HG02798 (cell line): Measurements from ENCODE around the gene PRR3.

Source experiments
- ATAC-seq: cut with Tn5 transposase; IDR thresholded peaks from one replicate; pipeline ENCODE4 v1.9.1; 2021; ENCODE audit warnings: mild to moderate bottlenecking; ENCODE audit not compliant: unreplicated experiment, poor library complexity

The PRR3 gene

GRCh38 chr6:30610065-30610464 lies 53.0 kb downstream of the PRR3 start:
- no peak for ATAC-seq

- no peak for ATAC-seq
Measured at GRCh38 chr6:30611150-30611855, 54.2 kb downstream of the PRR3 start.

GRCh38 chr6:30611856-30612194 lies 54.7 kb downstream of the PRR3 start:
- ATAC-seq: no peak

- no peak for ATAC-seq
Measured at GRCh38 chr6:30612213-30612612, 55.1 kb downstream of the PRR3 start.

- no peak for ATAC-seq
Measured at GRCh38 chr6:30612687-30613248, 55.7 kb downstream of the PRR3 start.
